Activated T-helper 9 cell treated with anti-CD3 and anti-CD28 coated beads, Interleukin-2, amount 50 U/mL, for 16 hours (primary cell): ENCODE results near the gene VPS8.

Source experiments
- DNase-seq: peaks from one replicate; pipeline ENCODE4 v3.0.0-alpha.2; 2020; ENCODE audit warnings: low read depth

The VPS8 gene

DNA sequence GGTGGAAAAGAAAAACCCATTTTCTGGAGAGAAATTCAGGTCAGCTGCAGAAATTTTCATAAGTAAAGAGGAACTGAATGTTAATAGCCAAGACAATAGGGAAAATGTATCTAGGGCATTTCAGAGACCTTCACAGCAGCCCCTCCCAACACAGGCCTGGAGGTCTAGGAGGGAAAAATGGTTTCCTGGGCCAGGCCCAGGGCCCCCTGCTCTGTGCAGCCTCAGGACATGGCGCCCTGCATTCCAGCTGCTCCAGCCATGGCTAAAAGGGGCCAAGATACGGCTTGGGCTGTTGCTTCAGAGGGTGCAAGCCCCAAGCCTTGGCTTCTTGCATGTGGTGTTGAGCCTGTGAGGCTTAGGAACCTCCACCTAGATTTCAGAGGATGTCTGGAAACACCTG lies 248.7 kb downstream of the VPS8 start:
- DNase-seq, result no peak

DNA sequence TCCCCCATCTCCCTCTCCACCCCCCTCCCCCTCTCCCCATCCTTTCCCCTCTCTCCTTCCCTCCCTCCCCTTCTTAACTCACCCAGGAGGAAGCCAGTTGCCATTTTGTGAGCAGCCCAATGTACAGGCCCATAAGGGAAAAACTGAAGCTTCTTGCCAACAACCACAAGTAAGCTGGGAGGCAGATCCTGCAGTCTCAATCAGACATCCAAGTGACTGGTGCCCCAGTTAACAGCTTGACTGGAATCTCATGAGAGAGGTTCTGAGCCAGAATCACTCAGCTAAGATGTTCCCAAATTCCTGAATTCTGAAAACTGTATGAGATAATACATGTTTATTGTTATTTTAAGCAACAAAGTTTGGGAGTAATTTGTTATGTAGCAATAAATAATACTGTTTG lies 250.2 kb downstream of the VPS8 start:
- DNase-seq, result no peak

DNA sequence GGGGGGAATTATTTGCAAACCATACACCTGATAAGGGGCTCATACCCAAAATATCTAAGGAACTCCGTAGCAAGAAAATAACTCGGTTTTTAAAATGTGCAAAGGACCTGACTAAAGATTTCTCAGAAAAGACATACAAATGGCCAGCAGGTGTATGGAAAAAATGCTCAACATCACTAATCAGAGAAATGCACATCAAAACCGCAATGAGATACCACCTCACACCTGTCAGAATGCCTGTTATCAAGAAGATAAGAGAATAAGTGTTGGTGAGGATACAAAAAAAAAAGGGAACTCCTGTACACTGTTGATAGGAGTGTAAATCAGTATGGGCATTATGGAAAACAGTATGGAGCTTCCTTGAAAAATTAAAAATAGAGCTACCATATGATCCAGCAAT lies 251.5 kb downstream of the VPS8 start:
- DNase-seq, result no peak

DNA sequence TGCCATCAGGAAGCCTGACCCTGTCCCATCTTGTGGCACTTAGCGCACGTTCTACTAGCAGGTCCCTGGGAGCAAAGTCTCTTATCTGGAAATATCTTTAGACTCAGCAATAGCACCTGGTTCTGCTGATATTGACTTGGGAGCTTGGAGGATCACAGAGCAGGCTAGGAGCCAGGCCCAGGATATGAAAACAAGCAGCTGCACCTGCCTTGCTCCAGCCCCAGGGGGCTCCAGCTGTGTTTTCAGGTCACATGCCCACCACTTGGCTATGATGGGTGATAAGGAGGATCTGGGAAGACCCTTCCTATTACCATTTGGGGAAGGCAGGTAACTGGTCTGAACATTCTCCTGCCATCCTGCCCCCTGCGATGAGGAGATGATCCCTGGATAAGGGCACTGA lies 253.1 kb downstream of the VPS8 start:
- no peak for DNase-seq

DNA sequence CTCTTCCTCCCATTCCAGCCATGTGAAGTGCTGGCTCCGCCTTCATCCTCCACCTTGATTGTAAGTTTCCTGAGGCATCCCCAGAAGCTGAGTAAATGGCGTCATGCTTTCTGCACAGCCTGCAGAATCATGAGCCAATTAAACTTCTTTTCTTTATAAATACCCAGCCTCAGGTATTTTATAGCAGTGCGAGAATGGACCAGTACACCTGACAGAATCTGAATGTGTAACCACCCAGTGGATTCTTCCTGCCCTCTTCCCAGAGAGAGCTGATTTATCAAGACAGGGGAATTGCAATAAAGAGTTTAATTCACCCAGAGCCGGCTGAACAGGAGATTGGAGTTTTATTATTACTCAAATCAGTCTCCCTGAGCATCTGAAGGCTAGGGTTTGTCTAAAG lies 254.3 kb downstream of the VPS8 start:
- no peak for DNase-seq

DNA sequence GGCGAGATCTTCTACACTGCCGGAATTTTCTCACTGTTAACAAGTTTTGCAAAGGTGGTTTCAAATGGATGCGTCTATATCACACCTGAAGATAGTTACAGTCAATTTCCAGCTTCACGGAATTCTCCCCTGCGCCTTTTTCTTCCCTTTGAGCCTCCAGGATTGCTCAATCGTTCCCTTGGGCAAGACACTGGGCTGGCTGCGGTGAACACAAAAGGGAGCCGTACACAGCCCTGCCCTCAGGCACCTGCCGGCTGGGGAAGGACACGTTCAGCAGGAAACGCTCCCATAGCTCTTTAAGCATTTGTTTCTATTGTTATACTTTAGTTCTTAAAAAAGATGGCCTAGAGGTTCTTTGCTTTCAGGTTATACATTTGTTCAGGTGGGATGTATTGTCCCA lies 255.2 kb downstream of the VPS8 start:
- no peak for DNase-seq

DNA sequence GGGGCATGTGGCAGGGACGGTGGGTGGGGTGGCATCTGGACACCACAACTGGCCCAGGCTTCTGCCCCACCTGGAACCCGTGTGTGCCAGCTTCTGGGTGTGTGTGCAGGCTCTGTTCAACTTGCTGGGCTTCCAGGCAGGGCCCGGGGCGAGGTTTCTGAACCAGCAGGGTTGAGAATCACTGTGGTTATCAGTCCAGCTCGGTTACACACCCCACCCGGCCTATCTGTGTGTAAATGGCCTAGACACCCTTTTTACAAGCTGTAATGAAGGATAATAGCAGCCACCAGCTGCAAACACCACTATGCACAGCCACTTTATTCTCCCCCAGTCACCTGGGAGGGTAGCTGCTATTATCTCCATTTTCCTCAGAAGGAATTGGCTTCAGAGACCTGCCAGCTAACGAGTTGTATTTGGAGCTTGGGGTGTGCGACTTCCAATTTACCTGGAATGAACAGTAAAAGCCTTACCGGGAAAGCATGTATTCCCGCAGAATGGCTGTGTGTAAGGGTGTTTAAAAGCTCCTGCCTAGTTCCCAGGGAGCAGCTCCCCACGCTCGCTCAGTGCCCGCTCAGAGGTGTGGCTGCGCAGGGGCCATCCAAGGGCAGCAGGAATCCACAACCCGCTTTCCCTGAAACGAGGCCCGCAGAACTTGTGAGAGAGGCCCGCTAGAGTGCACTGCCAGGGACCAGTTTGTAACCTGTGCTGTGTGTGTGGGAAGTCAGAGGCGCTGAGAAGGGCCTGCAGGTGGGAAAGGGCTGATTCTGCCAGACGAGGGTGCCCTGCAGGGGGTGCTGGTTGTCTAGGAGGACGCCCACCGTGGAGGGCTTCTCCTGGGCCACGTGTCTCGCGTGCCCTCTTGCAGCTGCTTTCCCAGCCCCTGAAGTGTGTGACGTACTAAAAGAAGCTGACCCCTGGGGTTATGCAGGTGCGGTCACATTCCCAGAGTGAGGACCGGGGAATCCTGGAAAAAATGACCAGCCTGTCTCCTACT lies 257.4 kb downstream of the VPS8 start:
- DNase-seq, result no peak

DNA sequence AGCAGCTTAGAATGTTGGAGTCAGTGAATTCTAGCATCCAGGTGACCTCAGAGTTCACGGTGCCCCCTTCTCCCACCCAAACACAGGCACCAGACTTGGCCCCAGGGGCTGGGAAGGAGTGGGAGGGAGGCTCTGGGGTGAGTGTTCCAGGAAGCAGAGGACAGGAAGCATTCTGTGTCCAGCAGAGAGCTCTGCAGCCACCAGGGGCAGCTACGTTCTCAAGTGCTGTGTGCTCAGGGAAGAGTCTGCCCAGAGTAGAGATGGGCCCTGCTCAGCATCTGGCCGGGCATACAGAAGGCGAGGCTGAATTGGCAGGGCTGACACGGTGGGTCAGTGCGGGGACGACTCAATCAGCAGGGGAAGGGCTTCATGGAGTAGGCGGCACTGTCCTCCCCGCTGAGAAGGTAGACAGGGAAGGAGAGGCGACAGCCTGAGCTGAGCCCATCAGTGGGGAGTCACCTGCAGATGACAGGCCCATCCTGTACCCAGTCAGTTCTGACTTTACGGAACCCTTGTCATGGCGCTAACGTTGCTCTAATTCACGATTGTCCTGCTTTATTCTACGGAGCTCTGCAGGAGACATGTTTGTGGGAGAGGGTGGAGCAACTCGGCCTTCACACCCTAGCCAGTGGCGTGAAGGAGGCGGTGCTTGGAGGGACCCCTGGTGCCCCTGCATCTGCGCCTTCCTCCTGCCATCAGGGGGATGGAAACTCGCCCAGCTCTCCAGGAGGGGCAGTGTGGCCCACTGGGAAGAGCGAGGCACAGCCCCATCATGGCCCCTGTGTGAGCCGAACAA lies 258.7 kb downstream of the VPS8 start:
- DNase-seq, result no peak

DNA sequence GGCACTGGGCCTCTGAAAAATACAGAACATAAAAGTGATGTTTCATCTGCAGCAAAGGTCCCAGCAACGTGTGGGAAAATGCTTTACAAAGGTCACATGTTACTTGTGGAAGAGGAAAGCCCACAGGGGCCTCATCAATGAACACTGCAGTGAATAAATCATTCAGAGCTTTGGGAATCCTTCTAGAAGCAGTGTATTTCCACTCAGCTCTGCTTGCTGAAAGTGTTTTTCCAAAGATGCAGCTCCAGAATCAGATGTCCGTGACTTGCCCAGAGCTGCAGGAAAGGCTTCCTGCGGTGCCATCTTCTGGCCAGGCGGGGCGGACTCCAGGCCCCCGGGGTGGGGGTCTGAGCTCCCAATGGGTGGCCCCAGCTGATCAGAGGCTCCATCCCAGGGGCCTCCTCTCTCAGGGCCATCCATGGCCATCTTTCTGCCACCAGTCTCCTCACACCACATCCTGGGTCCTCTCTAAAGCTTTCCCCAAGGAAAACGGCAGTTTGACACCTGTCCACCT lies 259.4 kb downstream of the VPS8 start:
- DNase-seq, result no peak

DNA sequence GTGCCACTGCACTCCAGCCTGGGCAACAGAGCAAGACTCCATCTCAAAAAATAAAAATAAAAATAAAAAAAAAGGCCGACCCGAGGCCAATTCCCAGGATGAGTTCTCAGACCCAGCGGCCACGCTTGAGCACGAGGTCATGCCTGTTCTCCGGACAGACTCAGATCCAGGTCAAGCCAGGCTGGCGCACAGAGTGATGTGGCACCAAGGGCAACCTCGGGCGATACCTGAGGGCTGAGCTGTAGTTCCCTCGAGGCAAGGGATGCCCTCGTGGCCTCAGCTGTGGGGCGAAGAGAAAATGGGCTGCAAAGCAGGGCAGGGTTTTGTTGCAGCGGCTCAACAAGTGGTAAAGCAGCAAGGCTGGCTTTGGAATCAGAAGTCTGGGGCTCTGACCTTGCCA lies 263.6 kb downstream of the VPS8 start:
- no peak for DNase-seq

DNA sequence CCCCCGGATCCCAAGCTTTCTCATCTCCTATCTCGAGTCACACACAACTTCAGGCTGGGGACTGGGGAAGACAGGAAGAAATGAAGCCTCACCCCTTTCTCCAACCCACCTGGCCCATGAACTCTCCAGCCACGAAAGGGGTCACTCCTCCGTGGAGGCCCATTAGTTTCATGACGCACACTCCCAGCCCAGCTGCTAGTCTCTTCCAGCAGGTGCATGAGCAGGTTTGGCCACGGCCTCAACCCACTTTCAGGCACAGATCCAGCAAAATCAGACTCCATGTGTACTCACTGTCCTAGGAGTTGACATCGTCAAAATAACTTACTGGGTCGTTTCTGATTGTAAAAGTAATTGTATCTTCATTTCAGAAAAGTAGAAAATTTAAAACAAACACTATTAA lies 264.3 kb downstream of the VPS8 start:
- DNase-seq, result no peak

DNA sequence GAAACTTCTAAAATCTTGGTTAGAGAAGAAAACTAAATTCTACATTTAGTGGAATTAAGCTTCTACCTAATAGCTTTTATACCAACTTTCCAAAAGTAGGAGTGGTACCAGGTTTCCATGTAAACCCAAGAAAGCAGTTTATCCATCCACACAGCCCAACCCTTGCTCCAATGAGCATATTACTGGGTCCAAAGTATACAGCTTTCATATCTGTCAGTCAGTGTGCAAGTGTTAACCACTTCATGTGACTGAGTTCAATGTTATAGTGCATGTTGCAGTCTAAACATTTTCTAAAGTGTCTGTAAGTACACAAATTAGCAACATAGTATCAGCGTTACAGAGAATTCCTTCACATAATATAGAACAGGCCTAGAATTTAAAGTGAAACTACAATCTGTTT lies 267.7 kb downstream of the VPS8 start:
- no peak for DNase-seq

DNA sequence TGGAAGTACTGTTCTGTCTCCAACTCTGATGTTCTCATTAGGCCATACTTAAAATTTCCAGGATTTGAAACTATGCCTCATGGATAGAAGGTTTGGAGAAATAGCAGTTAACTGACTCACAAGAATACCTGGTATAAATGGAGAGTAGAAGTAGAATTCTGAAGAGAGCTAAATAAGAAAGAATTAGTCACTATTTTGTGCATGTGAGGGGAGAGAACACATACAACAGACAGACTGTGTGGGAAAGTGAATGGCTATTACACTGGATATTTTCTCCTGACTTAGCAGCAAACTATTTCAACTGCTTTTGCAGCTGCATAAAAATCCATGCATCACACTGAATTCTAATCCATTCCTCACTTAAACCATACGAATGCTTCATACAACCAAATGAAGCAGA lies 269.6 kb downstream of the VPS8 start:
- DNase-seq, result no peak

DNA sequence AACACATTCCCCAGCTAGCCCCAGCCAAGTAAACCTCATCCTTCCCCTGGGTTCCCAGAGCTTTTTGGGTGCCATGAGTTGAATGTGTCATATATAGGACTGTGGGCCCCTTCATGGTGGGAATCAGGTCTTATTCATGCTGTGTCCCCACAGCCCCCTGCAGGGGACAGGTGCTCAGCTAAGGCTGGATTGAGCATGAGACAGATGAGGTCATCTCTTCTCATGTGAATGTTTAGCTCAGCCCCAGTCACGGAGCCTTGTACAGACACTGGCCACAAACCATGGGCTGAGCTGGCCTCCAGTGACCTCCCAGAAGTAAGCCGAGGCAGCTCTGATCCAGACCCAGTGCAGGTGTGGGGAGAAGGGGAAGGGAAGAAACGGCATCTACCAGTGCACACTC lies 270.2 kb downstream of the VPS8 start:
- no peak for DNase-seq

DNA sequence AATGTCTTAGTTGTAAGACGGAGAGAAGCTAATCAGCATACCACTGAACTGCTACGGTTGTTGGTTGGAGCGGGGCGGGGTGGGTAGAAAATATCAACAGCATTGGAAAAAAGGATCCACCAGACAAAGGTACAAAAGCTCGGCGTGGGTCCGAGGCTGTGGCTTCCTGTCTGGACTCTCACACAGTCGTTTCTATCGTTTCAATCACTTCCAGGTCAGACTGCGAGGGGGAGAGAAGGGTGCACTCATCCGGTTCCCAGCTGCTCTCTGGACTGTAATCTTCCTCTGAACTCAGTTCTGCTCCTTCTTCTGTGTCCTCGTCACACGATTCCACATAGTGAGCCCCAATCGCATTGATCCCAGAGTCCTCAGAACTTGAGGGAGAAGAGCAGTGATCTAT lies 270.9 kb downstream of the VPS8 start:
- no peak for DNase-seq

DNA sequence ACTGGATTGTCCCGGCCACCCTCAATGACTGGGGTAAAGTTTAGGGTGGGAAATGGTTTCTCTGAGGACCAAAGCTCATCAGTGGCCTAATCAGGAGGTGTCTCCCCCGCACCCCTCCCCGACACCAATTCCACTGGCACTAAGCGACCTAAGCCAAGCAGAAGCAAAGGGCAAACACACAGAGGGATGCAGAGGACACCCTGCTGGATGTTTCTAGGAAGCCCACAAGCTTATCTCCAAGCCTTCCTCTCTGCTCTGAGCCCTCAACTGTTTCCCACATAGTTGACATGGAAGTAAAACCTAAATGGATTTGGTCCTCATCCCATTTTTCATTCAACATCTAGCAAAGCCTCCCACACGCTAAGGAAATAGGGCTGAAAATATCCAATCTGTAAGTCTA lies 272.4 kb downstream of the VPS8 start:
- no peak for DNase-seq

DNA sequence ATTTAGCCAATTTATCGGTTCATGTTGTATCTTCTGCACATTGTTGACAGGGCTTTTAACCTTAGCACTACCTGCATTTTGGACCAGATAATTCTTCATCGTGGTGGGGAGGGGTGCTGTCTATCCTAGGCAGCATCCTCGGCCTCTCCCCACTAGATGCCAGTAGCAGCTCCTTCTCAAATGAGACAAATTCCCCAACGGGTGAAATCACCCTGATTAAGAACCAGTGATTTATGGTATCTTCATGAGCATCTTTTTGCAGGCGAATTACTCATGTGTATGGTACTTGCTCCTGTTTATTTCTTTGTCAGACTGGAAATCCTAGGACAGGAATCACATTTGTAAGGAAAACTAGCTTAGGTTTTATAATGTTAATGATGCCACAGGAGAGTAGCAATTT lies 272.9 kb downstream of the VPS8 start:
- DNase-seq, result no peak

DNA sequence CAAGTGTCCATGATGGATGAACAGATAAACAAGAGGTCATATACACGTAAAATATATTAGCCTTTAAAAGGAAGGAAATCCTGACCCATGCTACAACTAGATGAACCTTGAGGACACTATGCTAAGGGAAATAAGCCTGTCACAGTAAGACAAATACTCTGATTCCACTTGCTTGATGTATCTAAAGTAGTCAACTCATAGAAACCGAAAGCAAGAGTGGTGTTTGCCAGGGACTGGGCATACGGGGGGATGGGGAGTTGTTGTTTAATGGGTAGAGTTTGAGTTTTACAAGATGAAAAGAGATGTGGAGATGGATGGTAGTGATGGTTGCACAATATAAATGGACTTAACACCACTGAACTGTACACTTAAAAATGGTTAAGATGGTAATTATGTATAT lies 275.5 kb downstream of the VPS8 start:
- no peak for DNase-seq

DNA sequence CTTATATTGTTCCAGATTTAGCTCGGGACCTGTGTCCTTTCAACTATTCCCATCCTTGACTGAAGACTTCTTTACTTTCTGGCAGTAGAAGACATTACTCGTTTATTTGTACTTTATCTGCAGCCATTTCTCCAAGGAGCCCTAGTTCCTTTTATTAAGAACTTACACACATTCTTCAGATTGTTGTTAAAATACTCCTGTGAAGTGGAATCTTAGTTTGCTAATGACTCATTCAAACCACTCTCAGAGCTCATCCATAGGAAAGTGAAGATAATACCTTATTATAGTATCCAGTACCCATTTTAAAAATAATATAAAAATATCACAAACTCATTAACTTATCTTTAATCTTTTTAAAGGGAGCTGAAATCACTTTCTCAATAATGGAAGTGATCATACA lies 277.4 kb downstream of the VPS8 start:
- no peak for DNase-seq

DNA sequence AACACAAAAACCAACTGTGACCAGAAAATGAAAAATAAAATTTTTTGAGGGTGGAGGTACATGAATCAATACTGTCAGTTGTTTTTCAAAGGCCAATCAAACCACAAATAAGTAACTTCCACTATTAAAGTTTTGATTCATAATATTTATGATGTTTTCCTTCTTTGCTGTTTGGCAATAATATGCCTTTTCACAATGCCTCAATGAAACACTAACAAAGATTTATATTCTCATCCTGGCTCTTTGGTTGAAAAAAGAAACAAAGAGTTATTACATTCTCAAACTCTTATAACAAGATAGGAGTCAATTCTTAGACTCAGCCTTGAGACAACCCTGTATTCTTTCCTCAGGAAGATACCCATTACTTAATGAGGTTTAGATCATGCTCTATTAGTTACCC lies 277.8 kb downstream of the VPS8 start:
- DNase-seq, result no peak

DNA sequence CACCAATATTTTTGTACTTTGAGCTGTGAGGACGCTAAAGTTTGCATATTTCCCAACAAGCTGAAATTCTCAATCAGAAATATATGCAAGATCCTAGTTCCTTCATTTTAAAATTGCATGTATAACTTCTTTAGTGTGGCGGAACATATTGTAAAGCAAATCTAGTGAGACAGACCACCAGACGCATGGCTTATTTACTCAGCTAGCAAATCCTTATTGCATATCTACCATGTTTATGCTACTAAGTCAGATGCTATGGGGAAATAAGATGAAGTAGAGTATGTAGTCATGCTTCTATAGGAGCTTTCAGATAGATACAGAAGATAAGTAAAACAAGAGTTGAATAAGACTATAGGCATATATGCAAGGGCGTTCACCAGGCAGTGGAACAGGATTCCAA lies 278.8 kb downstream of the VPS8 start:
- no peak for DNase-seq

DNA sequence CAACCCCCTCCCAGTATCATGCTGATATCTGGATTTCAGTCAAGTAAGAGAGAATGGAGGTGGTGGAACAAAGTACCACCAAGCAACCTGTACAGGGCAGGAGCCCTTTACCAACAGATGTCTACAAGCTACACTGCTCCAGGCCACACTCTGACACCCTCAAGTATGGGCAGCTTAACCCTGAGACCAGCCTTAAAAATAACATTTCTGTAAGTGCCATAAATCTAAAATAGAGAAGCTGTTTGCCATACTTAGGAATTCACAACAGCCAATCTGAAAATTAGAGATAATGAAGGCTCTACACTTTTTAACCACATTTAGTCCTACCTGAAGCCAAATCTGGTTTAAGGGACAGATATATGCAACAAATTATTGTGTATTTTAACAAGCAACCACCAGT lies 281.1 kb downstream of the VPS8 start:
- no peak for DNase-seq

DNA sequence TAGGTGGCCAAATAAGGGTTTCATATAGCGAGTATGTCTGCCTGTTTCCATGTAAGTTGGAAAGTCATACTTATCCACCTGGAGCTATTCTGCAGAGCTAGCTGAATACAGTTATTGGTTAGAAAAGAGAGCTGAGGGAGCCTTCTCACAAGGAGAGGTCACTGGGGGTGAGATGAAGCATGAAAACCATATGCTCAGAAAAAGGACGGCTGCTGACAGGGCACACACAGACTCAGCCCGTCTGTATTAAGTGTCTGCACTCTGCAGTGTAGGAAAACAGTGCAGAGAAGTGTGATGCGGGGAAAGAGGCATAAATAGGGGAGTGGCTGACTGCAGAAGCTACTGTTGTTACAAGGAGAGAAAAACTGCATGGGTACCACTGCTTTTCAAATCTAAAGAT lies 282.7 kb downstream of the VPS8 start:
- no peak for DNase-seq
